Stimulated activated naive B cell treated with anti-CD40 and anti-IgM and Interleukin-4, amounts not matched to agents 10 μg/mL and 1 μg/mL and 100 μg/mL, for 72 hours (primary cell): Measurements from ENCODE around the gene TAT.
"Not testable (repeated sequence)": the region's sequence is repeated elsewhere in the genome, so short reads cannot be mapped to it uniquely, and the experiment has no call there.

Experiments used
- ATAC-seq, 2 donors: fragments of 150-1000 bp; cut with Tn5 transposase; replicated peaks; 2 replicates each; pipeline ENCODE4 v1.10.0; 2021; ENCODE audit warnings: moderate library complexity in 1 of 2
- DNase-seq: peaks from one replicate; pipeline ENCODE4 v3.0.0; 2021
- H3K27ac Mint-ChIP-seq: one replicate; pipeline ENCODE4 v1.8.0; 2022; ENCODE audit warnings: mild to moderate bottlenecking, mixed read lengths
- H3K27me3 Mint-ChIP-seq, 2 donors: one replicate each; pipeline ENCODE4 v1.8.0; 2022; ENCODE audit warnings: mixed read lengths in 2 of 2
- H3K36me3 Mint-ChIP-seq, 2 donors: one replicate each; pipeline ENCODE4 v1.8.0; 2022; ENCODE audit warnings: mixed read lengths in 2 of 2, mild to moderate bottlenecking in 1 of 2
- H3K4me1 Mint-ChIP-seq, 2 donors: one replicate each; pipeline ENCODE4 v1.8.0; 2022; ENCODE audit warnings: mixed read lengths in 2 of 2, mild to moderate bottlenecking in 1 of 2
- H3K4me3 Mint-ChIP-seq, 2 donors: one replicate each; pipeline ENCODE4 v1.8.0; 2022; ENCODE audit warnings: mild to moderate bottlenecking in 2 of 2, mixed read lengths in 2 of 2, moderate library complexity in 1 of 2
- H3K9me3 Mint-ChIP-seq, 2 donors: one replicate each; pipeline ENCODE4 v1.8.0; 2022; ENCODE audit warnings: mixed read lengths in 2 of 2, mild to moderate bottlenecking in 1 of 2

Gene TAT

GRCh38 chr16:71594000-71594646, 17.2 kb upstream of the TAT start:
- no peak overlapping the region for H3K27ac Mint-ChIP-seq
- DNase-seq (no peak), ATAC-seq (no peak)
- H3K4me1 Mint-ChIP-seq = peaks cover 0 to 4% of the 10 kb centered on the region in 2 donors
- H3K9me3 Mint-ChIP-seq = no peaks in the 10 kb centered on the region
- H3K27me3 Mint-ChIP-seq = peaks cover 16 to 35% of the 10 kb centered on the region in 2 donors
- no peaks in the 10 kb centered on the region for H3K36me3 Mint-ChIP-seq
- no peak overlapping the region for H3K4me3 Mint-ChIP-seq

- Mint-ChIP-seq H3K36me3 (no peaks in the 10 kb centered on the region), H3K27ac (no peak overlapping the region), H3K4me3 (no peak overlapping the region), H3K27me3 (peaks cover 16 to 34% of the 10 kb centered on the region in 2 donors), H3K9me3 (no peaks in the 10 kb centered on the region), H3K4me1 (peaks cover 0 to 4% of the 10 kb centered on the region in 2 donors)
- DNase-seq = no peak
- no peak for ATAC-seq
Observed at GRCh38 chr16:71593048-71593999, 16.4 kb upstream of the TAT start.

GRCh38 chr16:71591917-71592316, 15.0 kb upstream of the TAT start:
- no peaks in the 10 kb centered on the region for H3K9me3 Mint-ChIP-seq
- no peak for DNase-seq
- H3K27ac Mint-ChIP-seq = no peak overlapping the region
- H3K36me3 Mint-ChIP-seq = no peaks in the 10 kb centered on the region
- peaks cover 21 to 23% of the 10 kb centered on the region in 2 donors for H3K27me3 Mint-ChIP-seq
- H3K4me1 Mint-ChIP-seq = peaks cover 7 to 10% of the 10 kb centered on the region in 2 donors
- ATAC-seq = no peak
- H3K4me3 Mint-ChIP-seq = no peak overlapping the region

- ATAC-seq = no peak
Observed at GRCh38 chr16:71590584-71590983, 13.7 kb upstream of the TAT start.

GRCh38 chr16:71590071-71590470, 13.2 kb upstream of the TAT start:
- Mint-ChIP-seq H3K27me3 (peaks cover 21 to 23% of the 10 kb centered on the region in 2 donors), H3K4me1 (peaks cover 7 to 18% of the 10 kb centered on the region in 2 donors)
- not testable (repeated sequence) for H3K36me3 Mint-ChIP-seq, DNase-seq, H3K9me3 Mint-ChIP-seq, ATAC-seq, H3K4me3 Mint-ChIP-seq, H3K27ac Mint-ChIP-seq

More at GRCh38 chr16:71590584-71590983, 13.7 kb upstream of the TAT start:
- Mint-ChIP-seq H3K27me3 (peaks cover 21 to 23% of the 10 kb centered on the region in 2 donors), H3K27ac (no peak overlapping the region), H3K9me3 (no peaks in the 10 kb centered on the region), H3K4me1 (peaks cover 7 to 13% of the 10 kb centered on the region in 2 donors), H3K4me3 (no peak overlapping the region), H3K36me3 (no peaks in the 10 kb centered on the region)
- DNase-seq = no peak

GRCh38 chr16:71589334-71589733, 12.4 kb upstream of the TAT start:
- H3K9me3 Mint-ChIP-seq, H3K27ac Mint-ChIP-seq, H3K36me3 Mint-ChIP-seq, H3K4me3 Mint-ChIP-seq, ATAC-seq, DNase-seq: not testable (repeated sequence)
- H3K27me3 Mint-ChIP-seq = peaks cover 18 to 23% of the 10 kb centered on the region in 2 donors
- H3K4me1 Mint-ChIP-seq = peaks cover 7 to 21% of the 10 kb centered on the region in 2 donors

- no peak for DNase-seq
- no peaks in the 10 kb centered on the region for H3K9me3 Mint-ChIP-seq
- H3K27ac Mint-ChIP-seq = no peak overlapping the region
- H3K4me3 Mint-ChIP-seq = no peak overlapping the region
- peaks cover 7 to 21% of the 10 kb centered on the region in 2 donors for H3K4me1 Mint-ChIP-seq
- peak in 1 of 2 donors; percentile 27 for ATAC-seq
- H3K27me3 Mint-ChIP-seq = peaks cover 0 to 13% of the 10 kb centered on the region in 2 donors
- H3K36me3 Mint-ChIP-seq = no peaks in the 10 kb centered on the region
Observed at GRCh38 chr16:71585318-71585703, 8.4 kb upstream of the TAT start.

GRCh38 chr16:71584543-71585317, 7.8 kb upstream of the TAT start:
- no peaks in the 10 kb centered on the region for H3K36me3 Mint-ChIP-seq
- ATAC-seq = no peak
- H3K27ac Mint-ChIP-seq = no peak overlapping the region
- peaks cover 0 to 11% of the 10 kb centered on the region in 2 donors for H3K27me3 Mint-ChIP-seq
- DNase-seq = no peak
- no peak overlapping the region for H3K4me3 Mint-ChIP-seq
- H3K9me3 Mint-ChIP-seq = no peaks in the 10 kb centered on the region
- H3K4me1 Mint-ChIP-seq = peaks cover 10 to 21% of the 10 kb centered on the region in 2 donors

GRCh38 chr16:71582553-71582848, 5.6 kb upstream of the TAT start:
- H3K4me1 Mint-ChIP-seq = peaks cover 7 to 17% of the 10 kb centered on the region in 2 donors
- DNase-seq = not testable (repeated sequence)

GRCh38 chr16:71574702-71575101, 2.2 kb downstream of the TAT start:
- DNase-seq (no peak), ATAC-seq (no peak)
- no peaks in the 10 kb centered on the region for H3K9me3 Mint-ChIP-seq
- no peak overlapping the region for H3K27ac Mint-ChIP-seq
- H3K27me3 Mint-ChIP-seq = no peaks in the 10 kb centered on the region
- H3K4me3 Mint-ChIP-seq = no peak overlapping the region
- no peaks in the 10 kb centered on the region for H3K36me3 Mint-ChIP-seq
- H3K4me1 Mint-ChIP-seq = no peaks in the 10 kb centered on the region

More at GRCh38 chr16:71582553-71582848, 5.6 kb upstream of the TAT start:
- not testable (repeated sequence) for H3K4me3 Mint-ChIP-seq, ATAC-seq, H3K27me3 Mint-ChIP-seq, H3K27ac Mint-ChIP-seq, H3K36me3 Mint-ChIP-seq, H3K9me3 Mint-ChIP-seq

- H3K27me3 Mint-ChIP-seq = no peaks in the 10 kb centered on the region
- H3K36me3 Mint-ChIP-seq = no peaks in the 10 kb centered on the region
- ATAC-seq (no peak), DNase-seq (no peak)
- H3K4me1 Mint-ChIP-seq = peaks cover 0 to 1% of the 10 kb centered on the region in 2 donors
- H3K27ac Mint-ChIP-seq = no peak overlapping the region
- no peaks in the 10 kb centered on the region for H3K9me3 Mint-ChIP-seq
- H3K4me3 Mint-ChIP-seq = no peak overlapping the region
Observed at GRCh38 chr16:71573387-71574094, 3.4 kb downstream of the TAT start.

GRCh38 chr16:71572497-71573116, 4.3 kb downstream of the TAT start:
- Mint-ChIP-seq H3K4me3 (no peak overlapping the region), H3K4me1 (peaks cover 1 to 8% of the 10 kb centered on the region in 2 donors), H3K27ac (no peak overlapping the region), H3K27me3 (no peaks in the 10 kb centered on the region), H3K36me3 (no peaks in the 10 kb centered on the region), H3K9me3 (no peaks in the 10 kb centered on the region)
- DNase-seq (no peak), ATAC-seq (no peak)

- DNase-seq (no peak), ATAC-seq (no peak)
- Mint-ChIP-seq H3K27ac (no peak overlapping the region), H3K4me1 (peaks cover 17 to 30% of the 10 kb centered on the region in 2 donors), H3K4me3 (no peak overlapping the region), H3K9me3 (no peaks in the 10 kb centered on the region), H3K27me3 (no peaks in the 10 kb centered on the region), H3K36me3 (no peaks in the 10 kb centered on the region)
Observed at GRCh38 chr16:71570144-71570543, 6.7 kb downstream of the TAT start.
